Peyer's patch (tissue), 4 donors: ENCODE results near the gene DAZAP1. TPM values are rescaled to one million over a fixed set of nuclear protein-coding genes. Genes with fewer than 3 reads are reported as not detected.

ENCODE experiments used
- DNase-seq, 3 donors: peaks; one replicate each; pipeline ENCODE4 v3.0.0-alpha.2; 2017 to 2019
- H3K27ac ChIP-seq, 4 donors: fragments of 200-600 bp; sonication (generic); one replicate each; pipeline ENCODE4 v1.5.1; 2016 to 2019
- H3K27me3 ChIP-seq, 2 donors: fragments of 200-600 bp; sonication (generic); one replicate each; pipeline ENCODE4 v1.5.1; 2019
- H3K36me3 ChIP-seq, 3 donors: fragments of 200-600 bp; sonication (generic); one replicate each; pipeline ENCODE4 v1.5.1; 2016 to 2019
- H3K4me1 ChIP-seq, 4 donors: fragments of 200-600 bp; sonication (generic); one replicate each; pipeline ENCODE4 v1.5.1; 2016 to 2019
- H3K4me3 ChIP-seq, 4 donors: fragments of 200-600 bp; sonication (generic); 1 replicate in 3 of 4; 2 replicates in 1 of 4; pipeline ENCODE4 v1.5.1; 2016 to 2019; ENCODE audit warnings: mild to moderate bottlenecking in 1 of 4
- H3K9me3 ChIP-seq, 4 donors: fragments of 200-600 bp; sonication (generic); one replicate each; pipeline ENCODE4 v1.5.1; 2016 to 2019; ENCODE audit warnings: mild to moderate bottlenecking in 1 of 4
- CTCF ChIP-seq, 6 experiments: fragments of 450-650 bp in 4 of 6; fragments of 200-600 bp in 2 of 6; sonication (generic) in 1 of 6; IDR thresholded peaks; one replicate each; pipeline ENCODE4 v1.5.1; 2017 to 2019; ENCODE audit warnings: antibody characterized with exemption in 6 of 6, mild to moderate bottlenecking in 3 of 6, moderate library complexity in 1 of 6
- POLR2A ChIP-seq, 2 donors: fragments of 450-650 bp; IDR thresholded peaks; one replicate each; pipeline ENCODE4 v1.5.1; 2017; ENCODE audit warnings: antibody characterized with exemption in 2 of 2, mild to moderate bottlenecking in 2 of 2, moderate library complexity in 2 of 2
- total RNA-seq, 4 donors: library from RNA; depleted of rRNA; stranded (reverse); fragments of >200 nt; gene quantifications; one replicate each; pipeline ENCODE4 v1.1.0, GENCODE V29; 2016

The DAZAP1 gene
- total RNA-seq = 10 to 100 TPM; 37.5 to 90.9 (median 58.2) TPM

DNA sequence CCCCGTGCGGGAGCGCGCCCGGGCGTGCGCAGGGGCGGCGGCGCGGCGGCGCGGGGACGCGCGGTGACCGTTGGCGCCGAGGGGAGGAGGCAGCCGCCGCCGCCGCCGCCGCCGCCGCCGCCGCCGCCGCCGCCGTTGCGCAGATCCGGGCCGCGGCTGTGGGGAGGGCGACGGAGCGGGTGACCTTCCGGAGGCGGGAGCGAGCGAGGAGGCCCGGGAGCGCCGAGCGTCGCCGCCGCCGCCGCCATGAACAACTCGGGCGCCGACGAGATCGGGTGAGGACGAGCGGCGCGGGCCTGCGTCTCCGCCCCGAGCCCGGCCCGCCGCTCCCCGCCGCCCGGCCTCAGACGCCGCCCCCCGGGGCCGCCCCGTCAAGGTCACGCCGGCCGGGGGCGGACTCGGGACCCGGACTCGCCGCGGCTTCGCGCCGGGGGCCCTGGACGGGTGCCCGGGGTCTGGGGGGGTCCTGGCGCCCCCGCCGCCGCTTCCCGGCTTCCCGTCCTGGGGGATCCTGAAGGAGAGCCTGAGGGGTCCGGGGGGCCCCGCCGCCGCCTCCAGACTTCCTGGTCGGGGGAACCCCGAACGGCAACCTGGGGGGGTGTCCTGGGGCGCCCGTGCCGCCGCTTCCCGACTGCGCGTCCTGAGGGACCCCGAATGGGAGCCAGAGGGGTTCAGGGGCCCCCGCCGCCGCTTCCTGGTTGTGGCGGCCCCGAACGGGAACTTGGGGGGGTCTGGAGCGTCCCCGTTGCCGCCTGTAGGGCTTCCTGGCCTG, at the start of gene DAZAP1:
Gene DAZAP1 (plus strand): TSS at position 59 of the 772 bp plus-strand sequence. CDS start 188 bp downstream, at position 247.
- H3K4me3 ChIP-seq = peak within 1 kb of the TSS; percentile 94 to 100 (median 99)
- H3K36me3 ChIP-seq = peaks cover 0 to 8% (median 0%) of the 10 kb centered on the region in 3 donors
- peaks cover 10 to 47% (median 36%) of the 10 kb centered on the region in 4 donors for H3K4me1 ChIP-seq
- no peak for TF ChIP-seq CTCF (IDR thresholded peaks at IDR 0.05)
- peak in 1 of 2 donors; percentile 59 for TF ChIP-seq POLR2A (IDR thresholded peaks at IDR 0.05)
- DNase-seq = peak in 2 of 3 donors; percentile 32 to 64
- no peaks in the 10 kb centered on the region for H3K9me3 ChIP-seq
- no peaks in the 10 kb centered on the region for H3K27me3 ChIP-seq
- peak within 1 kb of the TSS; percentile 94 to 98 (median 97) for H3K27ac ChIP-seq

GRCh38 chr19:1360126-1360817, 47.1 kb upstream of the DAZAP1 start:
- Histone ChIP-seq H3K36me3 (peaks cover 0 to 55% (median 0%) of the 10 kb centered on the region in 3 donors), H3K4me1 (peaks cover 0 to 22% (median 0%) of the 10 kb centered on the region in 4 donors), H3K27ac (peak overlapping the region in 3 of 4 donors; percentile 12 to 50 (median 49)), H3K9me3 (no peaks in the 10 kb centered on the region), H3K27me3 (no peaks in the 10 kb centered on the region), H3K4me3 (peak overlapping the region in 1 of 4 donors; percentile 4)
- DNase-seq = no peak
- TF ChIP-seq CTCF (IDR thresholded peaks at IDR 0.05) (no peak), POLR2A (IDR thresholded peaks at IDR 0.05) (no peak)

GRCh38 chr19:1360818-1361461, 46.4 kb upstream of the DAZAP1 start:
- H3K27ac ChIP-seq = peak overlapping the region in 3 of 4 donors; percentile 12 to 50 (median 49)
- no peaks in the 10 kb centered on the region for H3K27me3 ChIP-seq
- no peak for TF ChIP-seq POLR2A (IDR thresholded peaks at IDR 0.05)
- no peak for TF ChIP-seq CTCF (IDR thresholded peaks at IDR 0.05)
- H3K36me3 ChIP-seq = peaks cover 0 to 62% (median 0%) of the 10 kb centered on the region in 3 donors
- peaks cover 0 to 19% (median 0%) of the 10 kb centered on the region in 4 donors for H3K4me1 ChIP-seq
- peak overlapping the region in 1 of 4 donors; percentile 4 for H3K4me3 ChIP-seq
- peak in 1 of 3 donors; percentile 56 for DNase-seq
- H3K9me3 ChIP-seq = no peaks in the 10 kb centered on the region

- Histone ChIP-seq H3K27ac (peak overlapping the region in 3 of 4 donors; percentile 12 to 49 (median 34)), H3K27me3 (no peaks in the 10 kb centered on the region), H3K4me3 (peak overlapping the region in 1 of 4 donors; percentile 4), H3K4me1 (peaks cover 0 to 11% (median 0%) of the 10 kb centered on the region in 4 donors), H3K9me3 (no peaks in the 10 kb centered on the region), H3K36me3 (peaks cover 0 to 69% (median 0%) of the 10 kb centered on the region in 3 donors)
- no peak for DNase-seq
- TF ChIP-seq CTCF (IDR thresholded peaks at IDR 0.05) = no peak
- TF ChIP-seq POLR2A (IDR thresholded peaks at IDR 0.05) = no peak
Observed at GRCh38 chr19:1361601-1362386, 45.6 kb upstream of the DAZAP1 start.
